C4-2B (cell line): ENCODE results near the gene CSRNP3.

Source experiments
- ZFX ChIP-seq: fragments of 450-650 bp; IDR thresholded peaks from 2 replicates; pipeline ENCODE4 v1.6.1; 2017
- TF ChIP-seq, protein P1 (sequence below): fragments of 450-650 bp; conservative IDR thresholded peaks from 2 replicates; pipeline ENCODE4 v1.5.1; 2017; ENCODE audit warnings: mild to moderate bottlenecking

DNA sequence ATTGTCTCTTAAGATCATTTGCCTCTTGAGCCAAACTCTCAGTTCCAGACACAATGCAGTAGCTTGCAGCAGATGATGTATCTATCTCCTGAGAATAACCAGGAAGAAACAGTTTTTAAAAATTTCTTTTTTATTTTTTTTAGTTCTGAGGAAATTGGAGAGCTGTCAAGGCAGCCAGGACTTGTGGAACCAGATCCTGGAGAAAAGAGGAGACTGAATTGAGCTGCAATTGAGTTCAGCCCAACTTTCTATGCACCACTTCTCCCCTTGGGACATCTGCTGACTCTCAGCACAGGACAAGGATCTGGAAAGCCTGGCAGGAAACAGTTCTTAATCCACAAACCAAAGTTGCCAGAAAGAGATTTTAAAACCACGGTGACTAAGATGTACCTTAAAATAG is 13.5 kb upstream of the CSRNP3 start:
- TF ChIP-seq, protein P1, sequence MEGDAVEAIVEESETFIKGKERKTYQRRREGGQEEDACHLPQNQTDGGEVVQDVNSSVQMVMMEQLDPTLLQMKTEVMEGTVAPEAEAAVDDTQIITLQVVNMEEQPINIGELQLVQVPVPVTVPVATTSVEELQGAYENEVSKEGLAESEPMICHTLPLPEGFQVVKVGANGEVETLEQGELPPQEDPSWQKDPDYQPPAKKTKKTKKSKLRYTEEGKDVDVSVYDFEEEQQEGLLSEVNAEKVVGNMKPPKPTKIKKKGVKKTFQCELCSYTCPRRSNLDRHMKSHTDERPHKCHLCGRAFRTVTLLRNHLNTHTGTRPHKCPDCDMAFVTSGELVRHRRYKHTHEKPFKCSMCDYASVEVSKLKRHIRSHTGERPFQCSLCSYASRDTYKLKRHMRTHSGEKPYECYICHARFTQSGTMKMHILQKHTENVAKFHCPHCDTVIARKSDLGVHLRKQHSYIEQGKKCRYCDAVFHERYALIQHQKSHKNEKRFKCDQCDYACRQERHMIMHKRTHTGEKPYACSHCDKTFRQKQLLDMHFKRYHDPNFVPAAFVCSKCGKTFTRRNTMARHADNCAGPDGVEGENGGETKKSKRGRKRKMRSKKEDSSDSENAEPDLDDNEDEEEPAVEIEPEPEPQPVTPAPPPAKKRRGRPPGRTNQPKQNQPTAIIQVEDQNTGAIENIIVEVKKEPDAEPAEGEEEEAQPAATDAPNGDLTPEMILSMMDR = no peak
- no peak for TF ChIP-seq ZFX
